ENCODE measurements around the gene LTB4R2.
"Not testable (repeated sequence)": the region's sequence is repeated elsewhere in the genome, so short reads cannot be mapped to it uniquely, and the experiment has no call there.

The LTB4R2 gene

GRCh38 chr14:24343795-24344660 is 34.1 kb downstream of the LTB4R2 start:
- ChIA-PET CTCF (interaction anchor here (0.8 to 5.7 kb wide), 8 partner anchors 11 to 102 kb away, joined by 3 to 71 read pairs (median 6); partner anchors contain the start of genes ADCY4, CBLN3, KHNYN and TINF2), POLR2A (no interaction called here)
- no peak for TF ChIP-seq CTCF (IDR thresholded peaks at IDR 0.05; ENCODE audit: control extremely low read depth, extremely low read depth, low read depth, missing control alignments)
- DNase-seq (ENCODE audit: extremely low spot score): no peak

GRCh38 chr14:24347134-24347533 is 37.2 kb downstream of the LTB4R2 start:
- ChIA-PET CTCF (interaction anchor here (0.7 to 5.7 kb wide), 6 partner anchors 9 to 90 kb away, joined by 3 to 71 read pairs (median 6); partner anchors contain the start of gene ADCY4), POLR2A (no interaction called here)
- no peak for TF ChIP-seq CTCF (IDR thresholded peaks at IDR 0.05; ENCODE audit: control extremely low read depth, extremely low read depth, low read depth, missing control alignments)
- no peak for DNase-seq (ENCODE audit: extremely low spot score)

GRCh38 chr14:24348186-24348585 is 38.2 kb downstream of the LTB4R2 start:
- POLR2A ChIA-PET: no interaction called here
- no peak for TF ChIP-seq CTCF (IDR thresholded peaks at IDR 0.05; ENCODE audit: control extremely low read depth, extremely low read depth, low read depth, missing control alignments)
- no peak for DNase-seq (ENCODE audit: extremely low spot score)
- CTCF ChIA-PET: interaction anchor here (1.2 to 5.7 kb wide), 4 partner anchors 10 to 84 kb away, joined by 3 to 71 read pairs (median 8); partner anchors contain the start of gene ADCY4

GRCh38 chr14:24349742-24350141 is 39.8 kb downstream of the LTB4R2 start:
- ChIA-PET POLR2A (no interaction called here), CTCF (interaction anchor here (0.7 to 3.2 kb wide), 7 partner anchors 9 to 81 kb away, joined by 3 to 16 read pairs (median 4); partner anchors contain the start of genes NFATC4 and RIPK3)
- no peak for DNase-seq (ENCODE audit: extremely low spot score)
- no peak for TF ChIP-seq CTCF (IDR thresholded peaks at IDR 0.05; ENCODE audit: control extremely low read depth, extremely low read depth, low read depth, missing control alignments)

- POLR2A ChIA-PET: no interaction called here
- no peak for TF ChIP-seq CTCF (IDR thresholded peaks at IDR 0.05; ENCODE audit: control extremely low read depth, extremely low read depth, low read depth, missing control alignments)
- DNase-seq (ENCODE audit: extremely low spot score): no peak
- CTCF ChIA-PET: interaction anchor here (1.2 to 3.2 kb wide), 5 partner anchors 11 to 85 kb away, joined by 3 to 16 read pairs (median 7); no protein-coding TSS in a partner anchor
Observed at GRCh38 chr14:24351517-24351916, 41.6 kb downstream of the LTB4R2 start.

GRCh38 chr14:24353559-24354481 is 43.9 kb downstream of the LTB4R2 start:
- POLR2A ChIA-PET: no interaction called here
- no peak for TF ChIP-seq CTCF (IDR thresholded peaks at IDR 0.05; ENCODE audit: control extremely low read depth, extremely low read depth, low read depth, missing control alignments)
- no peak for DNase-seq (ENCODE audit: extremely low spot score)
- CTCF ChIA-PET: interaction anchor here (1.2 to 2.0 kb wide), 3 partner anchors 12 to 78 kb away, joined by 3 to 7 read pairs (median 3); no protein-coding TSS in a partner anchor

- POLR2A ChIA-PET; DNase-seq (ENCODE audit: extremely low spot score): not testable (repeated sequence)
- CTCF ChIA-PET: interaction anchor here (1.2 to 1.6 kb wide), 2 partner anchors 12 to 14 kb away, joined by 3 read pairs; no protein-coding TSS in a partner anchor
Observed at GRCh38 chr14:24354482-24354825, 44.5 kb downstream of the LTB4R2 start.
